ENCODE measurements around the gene TIFAB.

TIFAB gene

DNA sequence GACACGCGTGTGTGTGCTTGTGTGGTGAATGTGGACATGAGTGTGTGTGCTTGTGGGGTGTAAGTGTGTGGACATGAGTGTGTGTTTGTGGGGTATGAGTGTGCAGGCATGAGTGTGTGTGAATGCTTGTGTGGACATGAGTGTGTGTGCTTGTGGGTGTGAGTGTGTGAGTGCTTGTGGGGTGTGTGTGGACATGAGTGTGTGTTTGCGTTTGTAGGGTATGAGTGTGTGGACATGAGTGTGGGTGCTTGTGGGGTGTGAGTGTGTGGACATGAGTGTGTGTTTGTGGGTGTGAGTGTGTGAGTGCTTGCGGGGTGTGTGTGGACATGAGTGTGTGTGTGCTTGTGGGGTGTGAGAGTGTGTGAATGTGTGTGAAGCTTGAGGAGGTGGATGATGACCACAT is 29.8 kb upstream of the TIFAB start:
- TF ChIP-seq, protein P1, sequence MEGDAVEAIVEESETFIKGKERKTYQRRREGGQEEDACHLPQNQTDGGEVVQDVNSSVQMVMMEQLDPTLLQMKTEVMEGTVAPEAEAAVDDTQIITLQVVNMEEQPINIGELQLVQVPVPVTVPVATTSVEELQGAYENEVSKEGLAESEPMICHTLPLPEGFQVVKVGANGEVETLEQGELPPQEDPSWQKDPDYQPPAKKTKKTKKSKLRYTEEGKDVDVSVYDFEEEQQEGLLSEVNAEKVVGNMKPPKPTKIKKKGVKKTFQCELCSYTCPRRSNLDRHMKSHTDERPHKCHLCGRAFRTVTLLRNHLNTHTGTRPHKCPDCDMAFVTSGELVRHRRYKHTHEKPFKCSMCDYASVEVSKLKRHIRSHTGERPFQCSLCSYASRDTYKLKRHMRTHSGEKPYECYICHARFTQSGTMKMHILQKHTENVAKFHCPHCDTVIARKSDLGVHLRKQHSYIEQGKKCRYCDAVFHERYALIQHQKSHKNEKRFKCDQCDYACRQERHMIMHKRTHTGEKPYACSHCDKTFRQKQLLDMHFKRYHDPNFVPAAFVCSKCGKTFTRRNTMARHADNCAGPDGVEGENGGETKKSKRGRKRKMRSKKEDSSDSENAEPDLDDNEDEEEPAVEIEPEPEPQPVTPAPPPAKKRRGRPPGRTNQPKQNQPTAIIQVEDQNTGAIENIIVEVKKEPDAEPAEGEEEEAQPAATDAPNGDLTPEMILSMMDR (IDR thresholded peaks at IDR 0.05; ENCODE audit: insufficient read depth, low read depth, low read length, missing control alignments), result no peak
- no peak for DNase-seq (ENCODE audit: low read depth)
- no peak overlapping the region for H3K4me3 ChIP-seq (ENCODE audit: low read length)

DNA sequence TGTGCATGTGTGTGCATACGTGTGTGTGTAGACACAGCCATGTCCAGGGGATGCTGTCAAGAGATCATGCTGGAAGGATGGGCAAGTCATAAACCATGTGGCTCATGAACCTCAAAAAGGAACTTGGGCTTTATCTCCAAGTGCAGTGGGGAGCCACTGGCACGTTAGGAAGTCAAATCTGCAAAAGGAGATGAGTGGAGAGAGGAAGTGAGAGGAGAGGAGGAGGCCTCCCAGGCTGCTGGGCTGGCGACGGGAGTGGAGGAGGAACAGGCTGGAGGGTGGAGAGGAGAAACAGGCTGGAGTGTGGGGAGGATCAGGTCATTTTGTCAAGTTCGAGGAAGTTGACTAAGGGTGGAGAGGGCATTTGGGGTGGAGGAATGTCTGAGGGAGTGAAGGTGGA is 29.2 kb upstream of the TIFAB start:
- TF ChIP-seq, protein P1 (IDR thresholded peaks at IDR 0.05; ENCODE audit: insufficient read depth, low read depth, low read length, missing control alignments), result no peak
- no peak for DNase-seq (ENCODE audit: low read depth)
- H3K4me3 ChIP-seq (ENCODE audit: low read length), result no peak overlapping the region

DNA sequence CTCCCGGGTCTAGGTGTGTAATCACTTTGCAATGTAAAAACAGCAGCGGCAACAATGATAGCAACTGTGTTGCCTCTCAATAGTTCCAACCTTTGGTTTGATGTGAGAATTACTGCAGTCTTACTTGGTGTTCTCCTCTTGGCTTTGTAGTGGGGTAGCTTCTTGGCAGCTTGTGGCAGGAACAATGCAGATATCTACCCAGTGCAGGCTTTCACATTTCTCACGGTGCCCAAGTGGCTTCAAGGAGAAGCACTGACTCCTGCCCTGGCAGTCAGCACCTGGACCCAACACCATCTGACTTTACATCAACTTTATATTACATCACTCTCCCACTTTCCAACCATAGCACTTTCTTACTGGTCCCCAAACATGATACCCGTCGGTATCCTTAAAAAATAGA is 28.4 kb upstream of the TIFAB start:
- TF ChIP-seq, protein P1 (IDR thresholded peaks at IDR 0.05; ENCODE audit: insufficient read depth, low read depth, low read length, missing control alignments), result no peak
- H3K4me3 ChIP-seq (ENCODE audit: low read length), result no peak overlapping the region
- no peak for DNase-seq (ENCODE audit: low read depth)

DNA sequence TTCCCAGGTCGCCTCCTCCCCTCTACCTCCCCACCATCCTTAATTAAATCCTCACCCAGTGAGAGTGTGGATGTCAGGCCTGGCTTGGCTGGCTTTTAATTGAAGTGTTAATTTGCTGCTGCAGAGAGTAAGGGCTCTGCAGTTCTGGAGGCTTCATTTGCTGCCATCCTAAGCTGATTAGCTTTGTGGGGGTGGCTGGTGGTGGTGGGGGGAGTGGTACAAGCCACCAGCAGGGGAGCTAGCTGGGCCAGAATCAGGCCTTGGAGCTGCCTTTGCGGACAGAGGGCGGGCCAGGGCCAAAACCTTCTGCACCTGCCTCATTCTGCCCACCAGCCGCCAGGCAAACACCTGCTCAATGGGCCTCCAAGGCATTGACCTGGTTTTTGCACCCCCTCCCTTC is 26.8 kb upstream of the TIFAB start:
- DNase-seq (ENCODE audit: low read depth), result no peak
- H3K4me3 ChIP-seq (ENCODE audit: low read length), result no peak overlapping the region
- TF ChIP-seq, protein P1 (IDR thresholded peaks at IDR 0.05; ENCODE audit: insufficient read depth, low read depth, low read length, missing control alignments), result no peak

DNA sequence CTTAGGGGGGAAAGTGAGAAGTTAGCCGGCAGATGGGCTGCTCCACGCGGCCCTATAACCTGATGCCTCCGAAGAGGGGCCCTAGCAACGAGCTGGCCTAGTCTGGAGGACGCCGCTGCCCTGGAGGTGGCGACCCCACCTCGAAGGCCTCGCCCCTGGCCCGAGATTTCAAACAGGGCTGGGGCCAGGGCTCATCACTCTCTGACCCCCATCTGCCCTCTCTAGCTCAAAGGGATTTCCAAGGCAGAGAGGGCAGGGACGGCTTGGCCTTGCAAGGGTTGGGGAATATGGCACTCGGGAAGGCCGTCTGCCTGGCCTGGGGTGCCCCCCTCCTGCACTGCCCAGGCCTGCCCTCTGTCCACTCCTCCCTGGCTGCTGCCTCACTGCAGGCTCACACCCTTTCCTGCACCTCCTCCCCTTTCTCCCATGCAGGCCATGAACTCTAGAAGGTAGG is 25.5 kb upstream of the TIFAB start:
- TF ChIP-seq, protein P1 (IDR thresholded peaks at IDR 0.05; ENCODE audit: insufficient read depth, low read depth, low read length, missing control alignments), result no peak
- H3K4me3 ChIP-seq (ENCODE audit: low read length), result no peak overlapping the region
- no peak for DNase-seq (ENCODE audit: low read depth)

DNA sequence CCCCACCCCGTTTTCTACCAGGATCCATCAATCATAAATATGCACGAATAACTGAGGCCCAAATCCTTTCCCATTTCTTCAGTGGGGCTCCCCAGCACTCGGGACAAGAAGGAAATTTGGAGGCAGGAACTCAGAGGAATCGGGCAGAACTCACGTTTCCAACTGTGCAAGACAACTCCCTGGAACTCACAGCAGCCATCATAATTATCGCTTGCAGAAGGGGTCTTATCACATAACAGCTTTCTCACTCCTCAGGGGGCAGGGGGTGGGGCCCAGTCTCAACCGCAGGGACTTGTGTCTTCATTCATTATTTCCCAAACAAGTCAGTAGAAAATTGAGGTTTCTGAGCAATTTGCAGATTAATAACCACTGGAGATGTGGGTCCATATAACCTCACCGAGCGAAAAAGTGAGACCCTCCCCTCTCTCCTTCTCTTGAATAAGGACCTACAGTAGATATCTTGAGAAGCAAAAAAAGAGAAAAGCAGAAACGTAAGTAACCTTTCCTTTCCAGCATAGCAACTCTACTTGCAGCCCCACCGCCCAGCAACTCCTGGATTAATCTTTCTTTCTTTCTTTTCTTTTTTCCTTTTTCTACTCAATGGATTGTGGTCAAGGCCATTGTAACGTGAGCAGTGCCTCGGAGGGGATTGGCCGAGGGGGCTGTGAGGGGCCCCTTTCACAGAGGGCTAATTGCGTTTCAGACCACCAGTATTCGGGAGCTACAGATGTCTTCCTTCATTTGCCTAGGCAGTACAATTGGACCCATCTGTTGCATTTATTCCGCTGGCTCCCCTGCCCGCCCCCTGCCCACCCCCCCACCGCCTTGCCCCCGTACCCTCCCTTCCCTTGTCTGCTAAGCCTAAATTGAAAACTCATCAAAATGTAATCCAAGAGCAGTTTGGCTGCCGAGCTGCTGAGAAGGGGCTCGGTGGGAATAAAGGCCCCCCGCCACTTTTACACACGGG is 24.7 kb upstream of the TIFAB start:
- DNase-seq (ENCODE audit: low read depth), result no peak
- H3K4me3 ChIP-seq (ENCODE audit: low read length), result no peak overlapping the region
- TF ChIP-seq, protein P1 (IDR thresholded peaks at IDR 0.05; ENCODE audit: insufficient read depth, low read depth, low read length, missing control alignments), result no peak
